H54 (cell line): ENCODE results near the gene PROCR.

Experiments
- DNase-seq: peaks from one replicate; pipeline ENCODE4 v3.0.0; 2011; ENCODE audit warnings: low spot score, mixed read lengths; ENCODE audit not compliant: insufficient read length
- FAIRE-seq: peaks from 3 replicates; lab custom pipeline; 2011; peaks lifted over from hg19 to GRCh38; lab: Jason Lieb, UNC
- POLR2A ChIP-seq: IDR thresholded peaks from 2 replicates; pipeline ENCODE4 v1.6.1; 2011; ENCODE audit warnings: low read depth, mild to moderate bottlenecking, low read length

Gene PROCR

DNA sequence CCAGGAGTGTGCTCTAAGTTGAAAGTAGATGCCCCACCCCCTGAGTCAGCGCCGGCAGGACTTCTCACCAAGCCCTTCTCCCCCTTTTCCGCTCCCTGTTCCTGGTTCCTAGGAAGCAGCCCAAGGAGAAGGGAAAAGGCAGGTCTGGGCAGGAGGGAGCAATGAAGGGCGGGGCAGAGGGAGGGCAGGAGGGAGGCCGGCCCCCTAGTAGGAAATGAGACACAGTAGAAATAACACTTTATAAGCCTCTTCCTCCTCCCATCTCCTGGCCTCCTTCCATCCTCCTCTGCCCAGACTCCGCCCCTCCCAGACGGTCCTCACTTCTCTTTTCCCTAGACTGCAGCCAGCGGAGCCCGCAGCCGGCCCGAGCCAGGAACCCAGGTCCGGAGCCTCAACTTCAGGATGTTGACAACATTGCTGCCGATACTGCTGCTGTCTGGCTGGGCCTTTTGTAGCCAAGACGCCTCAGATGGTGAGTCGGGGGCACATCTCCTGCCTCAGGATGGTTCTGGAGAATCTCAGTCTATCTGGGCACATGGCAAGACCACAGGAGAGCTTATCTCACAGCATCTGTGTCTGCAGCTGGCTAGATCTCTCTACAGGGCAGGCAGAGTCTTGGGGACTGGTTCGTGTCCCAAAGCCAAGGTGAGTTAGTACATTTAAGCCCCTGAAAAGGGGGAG, at the start of gene PROCR:
Gene PROCR, plus strand, starts transcription at position 320 of the 681 bp plus-strand sequence. Its CDS starts 83 bp downstream, at position 403.
- FAIRE-seq (peak; percentile 62), DNase-seq (peak; percentile 95)
- peak; percentile 27 for TF ChIP-seq POLR2A

DNA sequence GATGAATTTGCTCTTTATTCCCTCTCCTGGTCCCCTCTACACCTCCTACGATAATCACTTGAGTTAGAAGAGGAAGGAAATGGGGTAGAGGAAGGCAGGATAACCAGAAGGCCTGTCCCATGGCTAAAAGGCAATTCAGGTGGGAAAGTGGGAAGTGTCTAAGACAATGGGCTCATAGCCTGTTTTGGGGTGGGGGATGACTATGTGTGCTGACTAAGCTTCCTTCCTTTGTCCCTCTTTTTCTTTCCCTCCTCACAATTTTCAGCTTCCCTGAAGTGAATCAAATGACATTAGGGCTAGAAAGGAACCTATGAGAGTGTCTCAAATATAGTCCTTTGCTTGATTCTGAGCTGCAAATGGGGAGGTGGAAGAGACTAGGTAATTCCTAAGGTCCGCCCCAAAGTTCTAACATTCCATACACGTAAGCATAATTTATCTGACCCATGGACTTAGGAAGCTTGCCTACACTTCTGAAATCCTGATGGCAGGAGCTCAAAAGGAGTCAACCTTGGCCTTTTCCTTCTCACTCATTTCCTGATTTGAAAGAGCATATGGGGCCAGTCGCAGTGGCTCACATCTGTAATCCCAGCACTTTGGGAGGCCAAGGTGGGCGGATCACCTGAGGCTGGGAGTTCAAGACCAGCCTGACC, 49.0 kb upstream of the PROCR start:
- no peak for TF ChIP-seq POLR2A
- FAIRE-seq (no peak), DNase-seq (no peak)

DNA sequence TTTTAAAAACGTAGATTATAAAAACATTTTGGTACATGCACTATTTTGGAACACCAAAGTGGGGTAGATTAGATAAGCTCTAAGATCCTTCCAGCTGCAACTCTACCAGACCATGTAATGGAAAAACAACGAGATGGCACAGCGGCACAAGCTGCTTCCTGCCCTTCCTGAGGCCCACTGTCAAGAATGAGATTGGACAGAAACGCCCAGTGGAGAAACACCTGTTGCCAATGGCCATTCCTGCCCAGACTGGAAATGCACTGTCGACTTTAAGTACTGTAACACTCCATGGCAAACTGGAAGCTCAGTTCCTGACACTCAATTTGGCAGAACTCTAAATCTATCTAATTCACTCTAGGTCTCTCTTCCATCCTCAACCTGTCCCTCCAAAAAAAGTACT, 46.1 kb upstream of the PROCR start:
- DNase-seq (no peak), FAIRE-seq (no peak)
- no peak for TF ChIP-seq POLR2A

DNA sequence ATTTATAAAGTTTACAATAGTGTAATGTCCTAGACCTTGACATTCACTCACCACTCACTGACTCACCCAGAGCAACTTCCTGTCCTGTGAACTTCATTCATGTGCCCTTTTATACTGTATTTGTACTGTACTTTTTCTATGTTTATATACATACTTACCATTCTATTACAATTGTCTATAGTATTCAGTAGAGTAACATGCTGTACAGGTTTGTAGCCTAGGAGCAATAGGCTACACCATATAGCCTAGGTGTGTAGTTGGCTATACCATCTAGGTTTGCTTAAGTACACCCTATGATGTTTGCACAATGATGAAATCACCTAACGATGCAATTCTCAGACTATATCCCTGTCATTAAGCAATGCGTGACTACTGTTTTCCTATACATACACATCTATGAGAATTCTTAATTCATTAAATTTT, 42.2 kb upstream of the PROCR start:
- DNase-seq (no peak), FAIRE-seq (no peak)
- no peak for TF ChIP-seq POLR2A

DNA sequence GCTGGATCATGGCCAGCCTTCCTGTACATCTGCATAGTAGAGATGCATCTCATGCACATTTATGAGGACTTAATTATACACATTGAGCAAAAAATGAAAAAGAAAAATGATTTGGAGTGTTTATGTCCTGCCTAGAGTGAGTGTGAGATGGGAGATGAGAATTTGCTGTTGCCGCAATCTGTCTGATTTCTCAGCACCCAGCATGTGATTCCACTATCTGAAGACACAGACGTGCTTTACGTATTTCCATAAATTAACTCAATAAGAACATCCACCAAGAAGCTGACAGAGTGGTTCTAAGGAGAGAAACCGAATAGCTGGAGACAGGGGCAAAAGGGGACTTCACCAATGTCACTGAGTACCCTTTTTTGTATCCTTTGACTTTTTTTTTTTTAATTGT, 39.9 kb upstream of the PROCR start:
- DNase-seq (no peak), FAIRE-seq (no peak)
- no peak for TF ChIP-seq POLR2A

DNA sequence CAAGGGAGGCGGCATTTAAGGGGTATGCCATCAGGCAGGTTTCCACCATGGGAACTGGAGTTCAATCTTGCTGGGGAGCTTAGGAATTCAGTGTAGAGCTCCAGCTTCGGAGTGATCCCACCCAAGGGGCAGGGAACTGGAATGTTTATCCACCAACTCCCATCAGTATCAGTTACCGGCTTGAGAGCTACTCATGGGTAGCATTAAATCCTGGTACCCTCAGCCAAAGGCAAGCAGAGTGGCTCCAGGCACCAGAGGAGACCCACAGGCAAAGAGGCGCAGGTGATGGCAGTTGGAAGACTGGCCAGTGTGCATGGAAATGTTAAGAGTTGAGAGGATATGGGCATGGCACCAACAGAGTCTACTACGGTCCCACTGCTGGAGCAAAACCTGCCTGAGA, 38.8 kb upstream of the PROCR start:
- TF ChIP-seq POLR2A = no peak
- DNase-seq = no peak
- no peak for FAIRE-seq

DNA sequence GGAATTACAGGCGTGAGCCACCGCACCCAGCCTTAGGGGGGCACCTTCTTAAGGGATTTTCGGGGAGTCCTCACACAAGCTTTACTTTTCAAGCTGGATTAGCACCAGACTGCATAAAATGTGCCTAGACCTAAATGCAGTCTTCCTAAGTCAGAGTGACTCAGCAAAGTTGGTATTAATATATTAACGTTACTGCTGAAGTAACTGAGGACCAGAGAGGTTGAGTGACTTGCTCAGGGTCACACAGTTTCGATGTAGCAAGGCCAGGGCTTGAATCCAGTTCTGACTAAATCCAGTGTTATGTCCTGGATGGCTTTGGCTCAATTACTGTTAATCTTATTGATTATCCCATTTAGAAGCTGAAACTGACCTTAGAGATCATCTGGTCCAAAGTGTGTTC, 38.1 kb upstream of the PROCR start:
- FAIRE-seq (no peak), DNase-seq (no peak)
- no peak for TF ChIP-seq POLR2A

DNA sequence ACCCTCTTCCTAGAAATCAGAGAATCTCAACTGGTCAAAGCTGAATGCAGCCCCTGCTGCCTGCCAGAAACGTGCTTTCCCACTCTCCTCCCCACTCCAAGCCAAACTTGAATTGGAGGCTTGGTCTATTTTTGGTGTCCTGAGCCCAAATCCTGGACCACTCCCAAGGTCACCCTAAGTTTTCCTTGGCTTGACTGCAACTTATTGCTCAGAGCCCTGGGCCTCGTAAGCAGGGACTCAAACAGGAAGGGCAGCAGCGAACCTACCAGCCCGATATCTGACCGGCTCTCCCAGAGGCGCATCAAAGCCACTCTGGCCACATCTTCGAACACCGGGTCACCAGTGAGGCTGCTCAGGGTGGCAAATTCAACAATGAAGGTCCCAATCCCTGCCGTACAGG, 37.4 kb upstream of the PROCR start:
- FAIRE-seq (no peak), DNase-seq (no peak)
- TF ChIP-seq POLR2A = no peak

DNA sequence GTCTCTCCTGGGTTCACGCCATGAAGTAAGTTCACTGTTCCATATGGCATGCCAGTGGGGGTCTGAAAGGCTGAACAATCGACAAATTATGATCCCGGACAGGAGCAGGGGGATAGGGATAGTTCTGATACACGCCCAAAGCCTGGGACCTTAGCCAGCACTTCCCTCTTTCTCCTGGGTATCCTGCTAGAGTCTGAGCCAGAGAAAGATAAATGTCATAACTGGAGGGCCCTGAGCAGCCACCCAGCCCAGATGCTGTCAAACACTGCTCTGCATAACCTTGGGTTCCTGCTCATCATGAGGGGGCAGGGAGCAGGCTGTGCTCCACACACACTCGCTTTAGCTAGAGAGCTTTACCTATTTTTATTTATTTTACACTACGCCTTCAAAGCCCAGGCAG, 37.0 kb upstream of the PROCR start:
- no peak for FAIRE-seq
- no peak for DNase-seq
- TF ChIP-seq POLR2A = no peak

DNA sequence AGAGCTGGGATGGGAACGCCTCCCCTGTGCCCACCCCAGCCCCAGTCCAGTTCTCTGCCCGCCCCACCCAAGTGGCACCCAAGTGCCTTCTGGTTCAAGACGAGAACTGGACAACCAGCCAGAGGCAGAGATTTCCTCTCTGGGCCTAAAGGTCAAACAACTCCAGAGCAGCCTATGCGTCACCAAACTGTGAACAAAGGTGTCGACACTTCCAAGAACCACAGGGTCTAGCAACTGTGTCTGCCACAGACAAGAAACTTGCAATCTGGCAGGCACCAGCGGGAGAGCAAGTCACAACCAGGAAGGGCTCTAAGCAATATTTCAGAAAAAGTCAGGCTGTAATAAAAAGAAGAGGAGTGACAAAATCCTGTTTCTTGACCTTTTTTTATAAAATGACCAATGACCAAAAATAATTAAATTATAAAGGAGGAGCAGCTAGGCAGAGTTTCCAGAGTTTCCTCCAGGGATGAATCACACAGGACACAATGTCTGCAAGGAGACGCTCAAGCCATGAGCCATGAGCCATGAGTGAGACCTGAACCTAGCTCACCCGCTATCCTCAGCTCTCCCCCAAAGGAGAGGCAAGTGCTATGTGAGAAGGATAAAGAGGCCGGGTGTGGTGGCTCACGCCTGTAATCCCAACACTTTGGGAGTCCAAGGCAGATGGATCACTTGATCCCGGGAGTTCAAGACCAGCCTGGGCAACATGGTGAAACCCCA, 35.8 kb upstream of the PROCR start:
- TF ChIP-seq POLR2A = no peak
- peak; percentile 40 for DNase-seq
- no peak for FAIRE-seq

DNA sequence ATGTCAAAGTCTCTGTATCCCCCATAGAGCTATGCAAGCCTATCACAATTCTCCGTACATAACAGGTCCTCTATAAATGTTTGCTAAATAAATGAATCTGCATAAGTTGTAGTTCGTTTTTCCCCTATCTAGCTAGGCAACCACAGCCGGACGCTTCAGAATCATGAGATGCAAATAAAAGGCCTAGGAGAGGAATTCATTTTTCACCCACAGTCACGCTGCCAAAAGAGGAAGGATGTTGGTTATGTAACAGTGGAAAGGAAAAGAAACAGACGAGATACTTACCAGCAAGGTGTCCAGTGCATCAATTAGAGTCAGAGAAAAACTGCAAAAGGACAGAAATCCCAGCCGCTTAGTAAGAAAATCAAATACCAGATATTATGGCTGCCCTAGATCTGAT, 27.2 kb upstream of the PROCR start:
- TF ChIP-seq POLR2A = no peak
- DNase-seq (no peak), FAIRE-seq (no peak)

DNA sequence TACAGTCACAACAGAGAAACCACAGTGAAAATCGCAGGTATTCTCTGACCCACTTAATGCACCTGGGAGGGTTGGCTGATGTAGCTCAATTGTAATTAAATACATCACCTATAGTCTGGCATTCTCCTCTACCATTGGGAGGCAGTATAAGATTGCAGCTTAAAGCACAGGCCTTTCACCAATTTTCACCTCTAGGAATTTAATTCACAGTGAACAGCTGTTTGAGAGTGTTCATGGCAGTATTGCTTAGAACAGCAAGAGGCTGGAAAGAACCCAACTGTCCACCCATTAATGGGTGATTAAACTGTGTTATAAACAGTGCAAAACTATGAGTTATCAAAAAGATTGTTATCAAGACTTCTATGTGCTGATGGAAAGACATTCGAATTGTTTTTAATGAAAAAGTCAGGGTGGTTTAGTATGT, 26.7 kb upstream of the PROCR start:
- TF ChIP-seq POLR2A = no peak
- DNase-seq = no peak
- no peak for FAIRE-seq

DNA sequence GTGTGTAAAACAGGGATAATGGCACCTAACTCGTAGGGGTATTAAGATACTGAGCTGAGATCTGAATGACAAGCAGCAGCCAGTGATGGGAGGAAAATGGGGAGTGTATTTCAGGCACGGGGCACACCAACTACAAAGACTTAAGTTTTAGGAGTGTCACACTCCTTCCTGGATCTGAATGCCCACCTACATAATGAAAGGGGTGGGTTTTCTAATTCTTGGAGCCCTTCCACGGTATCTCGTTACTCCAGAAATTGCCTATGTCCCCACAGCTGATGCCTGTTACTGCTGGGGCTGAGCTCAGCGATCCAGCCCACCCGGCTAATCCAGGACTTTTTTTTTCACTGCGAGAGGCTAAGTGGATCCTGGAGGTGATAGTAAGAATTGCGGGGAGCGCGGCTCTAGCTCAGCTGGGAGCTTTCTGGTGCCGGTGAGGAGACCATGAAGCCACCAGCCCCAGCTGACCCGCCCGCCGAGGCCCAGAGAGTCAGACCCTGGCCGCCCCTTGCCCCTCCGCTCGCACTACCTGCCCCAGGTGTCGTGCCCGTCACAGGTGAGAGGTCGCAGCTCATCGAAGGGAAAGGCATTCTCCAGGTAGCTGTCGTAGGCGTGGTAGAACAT, 25.5 kb upstream of the PROCR start:
- no peak for TF ChIP-seq POLR2A
- DNase-seq (peak; percentile 44), FAIRE-seq (no peak)
